GM23248 (cell line): ENCODE results near the gene HNRNPLL. TPM values are rescaled to one million over a fixed set of nuclear protein-coding genes. Genes with fewer than 3 reads are reported as not detected.

Source experiments
- DNase-seq: peaks from one replicate; pipeline ENCODE4 v3.0.0-alpha.2; 2015
- H2AFZ ChIP-seq: fragments of 200-600 bp; sonication (generic); 2 replicates; pipeline ENCODE4 v1.6.1; 2016; ENCODE audit warnings: antibody characterized with exemption
- H3F3A ChIP-seq: fragments of 200-600 bp; sonication (generic); 2 replicates; pipeline ENCODE4 v1.6.1; 2016; ENCODE audit warnings: mild to moderate bottlenecking, antibody characterized with exemption, mixed run types; ENCODE audit not compliant: insufficient read depth
- H3K27ac ChIP-seq: fragments of 200-600 bp; sonication (generic); 2 replicates; pipeline ENCODE4 v1.5.1; 2016; ENCODE audit warnings: mild to moderate bottlenecking
- H3K27me3 ChIP-seq: fragments of 200-600 bp; sonication (generic); replicated peaks from 2 replicates; pipeline ENCODE4 v1.6.1; 2016; ENCODE audit warnings: mild to moderate bottlenecking; ENCODE audit not compliant: insufficient read depth
- H3K36me3 ChIP-seq: fragments of 200-600 bp; sonication (generic); 2 replicates; pipeline ENCODE4 v1.6.1; 2016; ENCODE audit warnings: low read depth, mild to moderate bottlenecking
- H3K4me1 ChIP-seq: fragments of 200-600 bp; sonication (generic); 2 replicates; pipeline ENCODE4 v1.6.1; 2016; ENCODE audit warnings: mild to moderate bottlenecking; ENCODE audit not compliant: insufficient read depth
- H3K4me2 ChIP-seq: fragments of 200-600 bp; sonication (generic); one replicate; pipeline ENCODE4 v1.6.1; 2016; ENCODE audit warnings: mild to moderate bottlenecking; ENCODE audit not compliant: unreplicated experiment
- H3K4me3 ChIP-seq: fragments of 200-600 bp; sonication (generic); 2 replicates; pipeline ENCODE4 v1.5.1; 2016; ENCODE audit warnings: mild to moderate bottlenecking
- H3K79me2 ChIP-seq: fragments of 200-600 bp; sonication (generic); 2 replicates; pipeline ENCODE4 v1.6.1; 2016; ENCODE audit warnings: mild to moderate bottlenecking; ENCODE audit not compliant: insufficient read depth
- H3K9ac ChIP-seq: fragments of 200-600 bp; sonication (generic); 2 replicates; pipeline ENCODE4 v1.6.1; 2016; ENCODE audit warnings: mild to moderate bottlenecking
- H3K9me2 ChIP-seq: fragments of 200-600 bp; sonication (generic); 2 replicates; pipeline ENCODE4 v1.6.1; 2016; ENCODE audit warnings: mixed run types, mild to moderate bottlenecking, moderate library complexity; ENCODE audit not compliant: insufficient read depth
- H3K9me3 ChIP-seq: fragments of 200-600 bp; sonication (generic); one replicate; pipeline ENCODE4 v1.6.1; 2017; ENCODE audit warnings: low read depth
- H4K20me1 ChIP-seq: fragments of 200-600 bp; sonication (generic); 2 replicates; pipeline ENCODE4 v1.6.0; 2016; ENCODE audit not compliant: insufficient read depth
- EZH2 ChIP-seq: fragments of 200-600 bp; sonication (generic); IDR thresholded peaks from 2 replicates; pipeline ENCODE4 v1.6.1; 2018; ENCODE audit warnings: antibody characterized with exemption, mild to moderate bottlenecking; ENCODE audit not compliant: insufficient read depth, poor library complexity, severe bottlenecking
- EZH2phosphoT487 ChIP-seq: fragments of 200-600 bp; sonication (generic); IDR thresholded peaks from 2 replicates; pipeline ENCODE4 v1.6.1; 2018; ENCODE audit warnings: antibody characterized with exemption, moderate library complexity, mild to moderate bottlenecking, low read depth; ENCODE audit not compliant: insufficient read depth
- whole genome bisulfite sequencing, 2 experiments: methylation state at CpG; one replicate each; pipeline ENCODE4 v1.1.6; 2015 to 2017; ENCODE audit warnings: low lambda C conversion rate in 2 of 2, low coverage in 1 of 2; ENCODE audit errors: missing lambda C conversion rate in 2 of 2; 5-methylcytosine and 5-hydroxymethylcytosine counted together
- in situ Hi-C: fragments of 300-500 bp; cut with MboI; formaldehyde crosslinking; loops from 2 replicates; pipeline ENCODE4 v1.15.0; 2020
- polyA plus RNA-seq: library from polyadenylated mRNA; unstranded; fragments of >200 nt; fragmentation: Nextera tagmentation; extraction: Ambion mirVana; gene quantifications from 2 replicates; pipeline ENCODE4 v1.2.1, GENCODE V29; 2016
- total RNA-seq: library from RNA; depleted of rRNA; stranded (reverse); fragments of >200 nt; shearing (Covaris generic); gene quantifications from 2 replicates; pipeline ENCODE4 v1.2.3, GENCODE V29; 2014; rRNA removed

HNRNPLL gene
- total RNA-seq, result 34.9 and 42.6 TPM in 2 replicates
- polyA plus RNA-seq, result 31.3 and 32.6 TPM in 2 replicates

DNA sequence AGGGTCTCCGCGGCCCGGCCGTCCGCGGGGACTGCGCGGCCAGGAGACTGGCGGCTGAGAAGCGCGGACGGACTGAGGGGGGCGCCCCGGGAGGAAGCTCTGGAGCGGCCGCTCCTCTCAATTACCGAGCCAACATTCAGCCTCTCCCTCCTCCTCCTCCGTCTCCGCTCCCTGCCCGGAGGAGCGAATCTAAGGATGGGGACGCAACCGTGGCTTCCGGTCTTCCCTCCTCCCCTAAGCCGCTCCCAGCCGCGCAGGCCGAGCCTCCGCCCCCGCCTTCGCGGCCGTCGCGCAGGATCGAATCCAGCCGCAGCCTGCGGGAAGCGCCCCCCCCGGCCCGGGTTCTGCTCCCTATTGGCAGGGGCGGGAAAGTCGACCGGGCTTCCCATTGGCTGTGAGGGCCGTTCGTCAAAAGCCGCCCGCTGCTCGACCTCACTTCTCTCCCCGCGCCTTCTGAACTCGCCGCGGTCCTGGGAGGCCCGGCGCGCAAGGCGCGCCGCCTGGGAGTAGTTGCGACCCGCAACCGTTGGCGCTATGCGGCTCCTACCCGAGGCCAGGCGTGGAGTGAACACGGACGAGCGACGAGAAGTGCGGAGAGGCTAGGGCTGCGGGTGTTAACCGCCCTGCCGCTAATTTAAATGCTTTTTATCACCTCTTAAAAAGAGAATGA, at the start of gene HNRNPLL:
Gene HNRNPLL, minus strand, starts transcription at position 197 of the 670 bp plus-strand sequence. CDS start 302 bp downstream, outside the sequence.
- no peaks in the 10 kb centered on the region for H3K9me2 ChIP-seq
- H3K4me3 ChIP-seq, result peak within 1 kb of the TSS; percentile 94
- H2AFZ ChIP-seq, result peak within 1 kb of the TSS; percentile 100
- no peaks in the 10 kb centered on the region for H3K27me3 ChIP-seq
- TF ChIP-seq EZH2phosphoT487 (no peak), EZH2 (no peak)
- H3K4me2 ChIP-seq, result peak within 1 kb of the TSS; percentile 100
- peaks cover 29% of the 10 kb centered on the region for H4K20me1 ChIP-seq
- H3K4me1 ChIP-seq, result peaks cover 33% of the 10 kb centered on the region
- peaks cover 26% of the 10 kb centered on the region; the same call in 1 of the 2 replicates for H3F3A ChIP-seq
- 1% methylated on average over 55 to 73 of the region's 75 CpGs for WGBS, 2 experiments
- in situ Hi-C loops, result loop anchor here (10.0 kb wide), 1 partner anchor 112 kb away; no protein-coding TSS in a partner anchor
- no peaks in the 10 kb centered on the region for H3K36me3 ChIP-seq
- peak within 1 kb of the TSS; percentile 82 for H3K27ac ChIP-seq
- no peaks in the 10 kb centered on the region for H3K9me3 ChIP-seq
- peaks cover 46% of the 10 kb centered on the region for H3K79me2 ChIP-seq
- peak within 1 kb of the TSS; percentile 93 for H3K9ac ChIP-seq
- peak; percentile 99 for DNase-seq

DNA sequence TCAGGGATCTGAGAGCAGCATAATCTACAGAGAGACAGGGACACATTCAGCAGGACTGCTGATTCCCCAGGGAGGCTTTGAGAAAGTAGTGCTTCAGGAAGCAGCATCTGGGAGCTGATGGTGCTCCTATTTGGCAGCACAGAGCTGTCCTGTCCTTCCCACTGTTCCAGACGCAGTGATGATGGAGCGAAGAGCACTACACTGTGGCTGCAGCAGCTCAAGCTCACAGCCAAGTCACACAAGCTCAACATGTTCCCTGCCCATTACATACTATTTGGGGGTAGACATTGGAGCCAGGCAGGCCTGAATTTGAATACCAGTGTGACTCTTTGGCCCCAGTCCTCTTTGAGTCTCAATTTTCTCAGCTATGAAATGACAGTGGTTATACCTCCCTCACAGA, 48.0 kb upstream of the HNRNPLL start:
- H4K20me1 ChIP-seq, result no peaks in the 10 kb centered on the region
- WGBS, 2 experiments, result 71 to 74% methylated on average over 2 of the region's 2 CpGs
- no peak overlapping the region for H3K4me2 ChIP-seq
- H3F3A ChIP-seq, result no peaks in the 10 kb centered on the region
- no peaks in the 10 kb centered on the region for H3K79me2 ChIP-seq
- no peak for DNase-seq
- H3K27me3 ChIP-seq, result no peaks in the 10 kb centered on the region; the same call in 1 of the 2 replicates
- H3K9me2 ChIP-seq, result no peaks in the 10 kb centered on the region
- H3K9ac ChIP-seq, result no peak overlapping the region
- no peak for TF ChIP-seq EZH2
- TF ChIP-seq EZH2phosphoT487, result no peak
- in situ Hi-C loops, result no loop called here
- H2AFZ ChIP-seq, result no peak overlapping the region
- H3K4me1 ChIP-seq, result no peaks in the 10 kb centered on the region
- H3K9me3 ChIP-seq, result no peaks in the 10 kb centered on the region
- H3K36me3 ChIP-seq, result no peaks in the 10 kb centered on the region
- no peak overlapping the region for H3K4me3 ChIP-seq
- no peak overlapping the region for H3K27ac ChIP-seq

DNA sequence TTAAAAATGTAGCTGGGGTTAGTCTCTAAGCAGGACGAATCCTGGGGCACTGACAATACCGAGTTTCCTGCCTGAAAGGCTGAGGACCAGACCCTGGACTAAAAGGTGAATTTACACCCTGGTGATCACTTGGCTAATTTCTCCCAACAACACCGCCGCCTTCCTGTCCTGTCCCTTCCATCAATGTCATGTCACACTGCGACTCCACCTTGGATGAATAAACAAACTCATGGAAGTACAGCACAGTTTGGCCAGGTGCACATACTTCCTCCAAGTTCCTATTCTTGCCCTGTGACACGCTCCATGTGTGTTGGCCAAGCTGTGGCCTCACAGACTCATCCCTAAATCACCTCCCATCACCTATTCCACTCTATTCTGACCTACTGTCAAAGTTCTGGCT, 47.3 kb upstream of the HNRNPLL start:
- H3K36me3 ChIP-seq, result no peaks in the 10 kb centered on the region
- H3K9me2 ChIP-seq, result no peaks in the 10 kb centered on the region
- H2AFZ ChIP-seq, result no peak overlapping the region
- no peak overlapping the region for H3K4me2 ChIP-seq
- no peaks in the 10 kb centered on the region for H3F3A ChIP-seq
- TF ChIP-seq EZH2 (no peak), EZH2phosphoT487 (no peak)
- in situ Hi-C loops, result no loop called here
- no peaks in the 10 kb centered on the region; the same call in 1 of the 2 replicates for H3K27me3 ChIP-seq
- H3K4me3 ChIP-seq, result no peak overlapping the region
- H3K4me1 ChIP-seq, result no peaks in the 10 kb centered on the region
- H3K9me3 ChIP-seq, result no peaks in the 10 kb centered on the region
- H3K9ac ChIP-seq, result no peak overlapping the region
- H4K20me1 ChIP-seq, result no peaks in the 10 kb centered on the region
- H3K27ac ChIP-seq, result no peak overlapping the region
- WGBS, 2 experiments, result 82 to 84% methylated on average over 6 of the region's 6 CpGs
- no peak for DNase-seq
- H3K79me2 ChIP-seq, result no peaks in the 10 kb centered on the region

DNA sequence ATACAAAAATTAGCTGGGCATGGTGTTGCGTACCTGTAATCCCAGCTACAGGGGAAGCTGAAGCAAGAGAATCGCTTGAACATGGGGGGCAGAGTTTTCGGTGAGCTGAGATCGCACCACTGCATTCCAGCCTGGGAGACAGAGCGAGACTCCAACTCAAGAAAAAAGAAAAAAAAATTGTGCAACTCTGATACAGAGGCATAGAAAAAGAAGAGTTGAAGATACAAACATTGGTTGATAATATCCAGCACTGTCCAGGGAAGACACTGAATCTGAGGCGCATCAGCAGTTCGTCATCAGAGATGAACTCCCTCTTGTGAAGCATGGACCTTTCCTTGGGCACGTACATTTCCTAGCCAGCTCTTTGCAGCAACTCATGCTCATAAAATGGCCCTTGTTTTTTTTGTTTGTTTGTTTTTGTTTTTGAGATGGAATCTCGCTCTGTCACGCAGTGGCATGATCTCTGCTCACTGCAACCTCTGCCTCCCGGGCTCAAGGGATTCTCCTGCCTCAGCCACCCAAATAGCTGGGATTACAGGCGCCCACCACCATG, 46.5 kb upstream of the HNRNPLL start:
- in situ Hi-C loops, result no loop called here
- Histone ChIP-seq H4K20me1 (no peaks in the 10 kb centered on the region), H2AFZ (no peak overlapping the region), H3K79me2 (no peaks in the 10 kb centered on the region), H3K4me1 (no peaks in the 10 kb centered on the region), H3K9me2 (no peaks in the 10 kb centered on the region), H3K9me3 (no peaks in the 10 kb centered on the region), H3K27ac (no peak overlapping the region), H3K4me3 (no peak overlapping the region), H3F3A (no peaks in the 10 kb centered on the region), H3K36me3 (no peaks in the 10 kb centered on the region), H3K27me3 (no peaks in the 10 kb centered on the region; the same call in 1 of the 2 replicates), H3K4me2 (no peak overlapping the region), H3K9ac (no peak overlapping the region)
- 88 to 89% methylated on average over 12 of the region's 12 CpGs for WGBS, 2 experiments
- DNase-seq, result no peak
- TF ChIP-seq EZH2phosphoT487, result no peak
